ENCODE measurements around the gene QSOX2.
A peak's percentile ranks its signal among the peaks of the same experiment; 100 is the strongest.
"Not testable (repeated sequence)": the region's sequence is repeated elsewhere in the genome, so short reads cannot be mapped to it uniquely, and the experiment has no call there.

QSOX2 gene

GRCh38 chr9:136268735-136269134 lies 23.1 kb upstream of the QSOX2 start:
- H3K4me3 ChIP-seq (replicated peaks; ENCODE audit: low read depth, low read length) = no peak overlapping the region
- DNase-seq (ENCODE audit: extremely low read depth, low read depth) = no peak
- TF ChIP-seq CTCF (IDR thresholded peaks at IDR 0.05; ENCODE audit: low read depth, low read length, missing control alignments) = no peak

GRCh38 chr9:136268318-136268717 lies 22.7 kb upstream of the QSOX2 start:
- H3K4me3 ChIP-seq (replicated peaks; ENCODE audit: low read depth, low read length) = no peak overlapping the region
- no peak for TF ChIP-seq CTCF (IDR thresholded peaks at IDR 0.05; ENCODE audit: low read depth, low read length, missing control alignments)
- no peak for DNase-seq (ENCODE audit: extremely low read depth, low read depth)

GRCh38 chr9:136267261-136268111 lies 21.9 kb upstream of the QSOX2 start:
- peak; percentile 20 for TF ChIP-seq CTCF (IDR thresholded peaks at IDR 0.05; ENCODE audit: low read depth, low read length, missing control alignments)
- peak overlapping the region; percentile 45 for H3K4me3 ChIP-seq (replicated peaks; ENCODE audit: low read depth, low read length)
- peak; percentile 61 for DNase-seq (ENCODE audit: extremely low read depth, low read depth)

GRCh38 chr9:136266641-136267040 lies 21.0 kb upstream of the QSOX2 start:
- not testable (repeated sequence) for H3K4me3 ChIP-seq (replicated peaks; ENCODE audit: low read depth, low read length); DNase-seq (ENCODE audit: extremely low read depth, low read depth)

GRCh38 chr9:136265561-136266355 lies 20.1 kb upstream of the QSOX2 start:
- no peak for TF ChIP-seq CTCF (IDR thresholded peaks at IDR 0.05; ENCODE audit: low read depth, low read length, missing control alignments)
- DNase-seq (ENCODE audit: extremely low read depth, low read depth) = no peak
- H3K4me3 ChIP-seq (replicated peaks; ENCODE audit: low read depth, low read length) = no peak overlapping the region

- no peak overlapping the region for H3K4me3 ChIP-seq (replicated peaks; ENCODE audit: low read depth, low read length)
- TF ChIP-seq CTCF (IDR thresholded peaks at IDR 0.05; ENCODE audit: low read depth, low read length, missing control alignments) = no peak
- no peak for DNase-seq (ENCODE audit: extremely low read depth, low read depth)
Measured at GRCh38 chr9:136264441-136265405, 19.1 kb upstream of the QSOX2 start.

All from HFF-Myc (cell line).